ENCODE results near the gene CUX1.
"Not testable (repeated sequence)": the region's sequence is repeated elsewhere in the genome, so short reads cannot be mapped to it uniquely, and the experiment has no call there.

The CUX1 gene

DNA sequence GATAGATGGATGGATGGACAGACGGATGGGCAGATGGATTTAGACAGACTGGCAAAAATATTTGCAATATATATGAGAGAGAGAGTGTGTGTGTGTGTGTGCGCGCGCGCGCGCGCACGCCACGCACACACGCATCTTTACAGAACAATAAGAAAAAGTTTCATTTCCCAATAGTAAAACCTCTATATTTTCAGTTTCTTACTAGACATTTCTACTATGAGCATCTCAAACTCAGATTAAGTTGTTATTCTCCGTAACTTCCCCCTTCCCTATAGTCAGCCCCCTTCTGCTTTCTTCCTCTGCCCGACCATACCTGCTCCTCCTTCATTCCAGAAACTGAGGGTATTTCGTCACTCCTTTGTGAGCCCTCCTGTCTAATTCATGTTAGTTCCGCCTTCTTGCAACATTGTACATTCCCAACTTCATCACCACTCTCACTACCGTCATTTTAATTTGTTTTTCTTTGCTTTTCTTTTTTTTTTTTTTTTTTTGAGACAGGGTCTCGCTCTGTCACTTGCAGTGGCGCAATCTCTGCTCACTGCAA lies 314.9 kb downstream of the CUX1 start:
- no peak for DNase-seq (ENCODE audit: low read depth, low spot score)

DNA sequence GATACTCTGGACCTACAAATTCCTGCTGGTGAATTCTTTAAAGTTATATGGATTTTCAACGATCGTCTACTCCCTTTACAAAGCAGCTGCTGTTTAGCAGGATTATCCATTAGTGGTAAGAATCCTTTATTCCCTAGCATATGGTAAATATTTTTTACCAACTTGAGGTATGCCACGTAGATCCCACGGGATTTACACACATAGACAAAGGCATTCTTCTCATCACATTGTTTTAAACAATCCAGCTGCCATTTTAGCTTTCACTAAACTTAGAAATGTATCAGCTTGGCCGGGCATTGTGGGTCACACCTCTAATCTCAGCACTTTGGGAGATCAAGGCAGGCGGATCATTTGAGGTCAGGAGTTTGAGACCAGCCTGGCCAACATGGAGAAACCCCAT lies 321.2 kb downstream of the CUX1 start:
- DNase-seq (ENCODE audit: low read depth, low spot score) = no peak

DNA sequence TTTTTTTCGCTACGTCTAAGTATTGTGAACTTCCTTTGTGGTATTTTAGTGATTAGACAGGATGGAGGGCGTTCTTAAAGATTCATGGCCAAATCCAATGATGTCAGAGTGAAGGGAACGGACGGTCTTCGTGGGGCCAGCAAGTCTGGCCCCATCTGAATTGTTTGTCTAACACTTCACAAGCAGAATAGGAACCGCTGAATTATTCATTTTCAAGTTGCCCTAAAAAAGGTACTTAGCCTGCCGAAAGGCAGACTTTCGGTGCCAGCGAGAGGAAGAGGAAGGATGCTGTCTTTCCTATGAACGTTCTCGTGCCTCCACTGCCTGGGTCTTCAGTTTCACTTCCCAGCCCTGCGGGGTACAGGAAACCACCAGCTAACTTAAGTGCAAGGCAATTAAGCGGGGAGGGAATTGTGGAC lies 323.5 kb downstream of the CUX1 start:
- no peak for DNase-seq (ENCODE audit: low read depth, low spot score)

GRCh38 chr7:102142433-102142832 lies 325.0 kb downstream of the CUX1 start:
- DNase-seq (ENCODE audit: low read depth, low spot score) = not testable (repeated sequence)

DNA sequence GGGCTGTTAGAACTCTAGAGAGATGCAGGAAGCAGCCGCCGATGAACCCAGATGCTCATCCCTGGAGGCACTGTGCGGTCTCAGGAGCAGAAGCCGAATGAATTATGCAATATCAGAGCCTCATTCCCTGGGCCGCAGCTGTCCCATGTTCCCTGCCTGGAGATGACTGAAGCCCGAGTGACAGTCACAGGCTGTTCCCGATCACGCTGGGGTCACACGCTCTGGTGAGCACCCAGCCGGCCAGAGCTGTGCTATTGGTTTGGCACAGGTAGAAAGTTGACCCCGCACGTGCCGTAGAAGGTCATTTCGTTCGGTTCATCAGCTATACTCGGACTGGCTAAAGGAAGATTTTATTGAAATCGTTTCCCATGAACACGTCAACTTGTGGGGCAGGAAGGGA lies 328.7 kb downstream of the CUX1 start:
- DNase-seq (ENCODE audit: low read depth, low spot score) = no peak

- DNase-seq (ENCODE audit: low read depth, low spot score) = no peak
Observed at GRCh38 chr7:102147008-102147407, 329.6 kb downstream of the CUX1 start.

DNA sequence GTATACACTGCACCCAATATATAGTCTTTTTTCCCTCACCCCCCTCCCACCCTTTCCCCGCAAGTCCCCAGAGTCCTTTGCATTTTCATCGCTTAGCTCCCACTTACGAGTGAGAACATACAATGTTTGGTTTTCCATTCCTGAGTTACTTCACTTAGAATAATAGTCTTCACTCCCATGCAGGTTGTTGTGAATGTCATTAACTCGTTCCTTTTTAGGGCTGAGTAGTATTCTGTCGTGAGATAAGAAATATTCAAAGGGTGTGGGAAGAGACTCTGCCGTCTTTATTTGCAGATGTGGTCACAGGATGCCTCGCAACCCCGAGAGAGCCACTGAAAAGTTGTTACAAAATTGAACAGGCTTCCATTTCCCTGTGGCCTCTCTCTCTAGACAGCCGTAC lies 331.4 kb downstream of the CUX1 start:
- DNase-seq (ENCODE audit: low read depth, low spot score) = no peak

DNA sequence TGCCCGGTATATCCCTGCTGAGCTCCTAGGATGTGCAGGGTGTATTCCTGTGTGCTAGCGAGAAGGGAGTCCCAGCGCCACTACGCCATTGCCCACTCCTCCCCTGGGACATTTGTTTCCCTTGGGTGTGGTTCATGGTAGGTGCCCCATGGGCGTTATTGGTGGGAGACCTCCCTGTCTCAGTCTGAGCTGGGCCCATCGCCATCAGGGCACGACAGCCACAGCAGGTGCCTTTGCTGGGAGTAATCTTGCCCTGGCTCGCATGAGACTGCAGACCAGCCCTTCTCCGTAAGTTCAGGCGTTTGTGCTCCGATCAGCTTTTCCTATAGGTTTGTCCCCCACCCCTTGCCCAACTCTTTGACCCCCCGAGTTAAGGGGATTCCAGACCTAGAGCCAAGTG lies 332.0 kb downstream of the CUX1 start:
- DNase-seq (ENCODE audit: low read depth, low spot score) = no peak

DNA sequence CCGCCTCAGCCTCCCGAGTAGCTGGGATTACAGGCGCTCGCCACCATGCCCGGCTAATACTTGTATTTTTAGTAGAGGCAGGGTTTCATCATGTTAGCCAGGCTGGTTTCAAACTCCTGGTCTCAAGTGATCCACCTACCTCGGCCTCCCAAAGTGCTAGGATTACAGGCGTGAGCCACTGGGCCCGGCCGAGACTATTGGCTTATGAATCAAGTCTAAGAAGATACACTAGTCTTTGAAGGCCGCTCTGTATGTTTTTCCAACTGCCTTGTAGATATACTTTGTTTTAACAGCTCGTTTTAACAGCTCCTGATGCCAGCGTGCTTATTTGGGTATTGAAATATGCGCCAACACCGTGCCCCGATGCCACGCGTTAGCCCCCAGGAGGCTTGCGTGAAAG lies 332.8 kb downstream of the CUX1 start:
- no peak for DNase-seq (ENCODE audit: low read depth, low spot score)

- DNase-seq (ENCODE audit: low read depth, low spot score) = no peak
Observed at GRCh38 chr7:102152672-102153598, 335.5 kb downstream of the CUX1 start.

GRCh38 chr7:102153599-102153946 lies 336.1 kb downstream of the CUX1 start:
- no peak for DNase-seq (ENCODE audit: low read depth, low spot score)

DNA sequence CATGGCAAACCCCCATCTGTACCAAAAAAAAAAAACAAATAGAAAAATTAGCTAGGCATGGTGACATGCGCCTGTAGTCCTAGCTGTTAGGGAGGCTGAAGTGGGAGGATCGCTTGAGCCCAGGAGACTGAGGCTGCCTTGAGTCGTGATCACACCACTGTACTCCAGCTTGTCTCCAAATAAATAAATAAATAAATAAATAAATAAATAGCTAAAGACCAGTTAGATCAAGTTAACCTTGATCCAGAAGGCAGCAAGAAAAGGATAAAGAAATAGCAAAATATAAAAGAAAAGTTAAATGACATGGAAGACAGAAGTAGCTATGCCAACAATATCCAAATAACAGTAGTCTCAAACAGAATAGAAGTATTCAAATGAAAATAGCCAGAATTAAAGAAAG lies 337.0 kb downstream of the CUX1 start:
- DNase-seq (ENCODE audit: low read depth, low spot score) = no peak

DNA sequence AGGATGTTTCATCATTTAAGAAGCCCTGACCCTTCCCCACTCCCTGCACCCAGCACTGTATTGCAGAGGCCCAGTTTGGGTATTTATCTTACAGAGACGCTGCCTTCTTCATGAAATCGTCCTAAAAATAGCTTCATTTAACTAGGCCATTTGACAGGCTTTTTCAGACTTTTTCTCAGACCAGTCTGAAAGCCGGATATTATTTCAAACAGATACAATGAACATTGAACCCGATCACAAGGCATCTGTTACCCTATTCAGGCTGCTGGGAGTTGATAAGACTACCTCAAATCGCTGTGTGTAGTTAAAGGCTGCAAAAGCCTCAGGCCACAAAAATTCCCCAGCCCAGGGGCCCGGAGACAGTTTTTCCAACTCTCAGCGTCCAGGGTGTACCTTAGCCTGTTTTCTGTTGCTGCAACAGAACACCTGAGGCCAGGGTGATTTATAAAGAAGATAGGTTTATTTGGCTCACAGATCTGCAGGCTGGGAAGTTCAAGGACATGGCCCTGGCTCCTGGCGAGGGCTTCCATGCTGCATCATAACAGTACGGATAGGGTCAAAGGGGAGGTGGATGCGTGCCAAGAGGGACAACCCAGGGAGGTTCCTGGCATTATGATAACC lies 338.5 kb downstream of the CUX1 start:
- DNase-seq (ENCODE audit: low read depth, low spot score) = no peak

DNA sequence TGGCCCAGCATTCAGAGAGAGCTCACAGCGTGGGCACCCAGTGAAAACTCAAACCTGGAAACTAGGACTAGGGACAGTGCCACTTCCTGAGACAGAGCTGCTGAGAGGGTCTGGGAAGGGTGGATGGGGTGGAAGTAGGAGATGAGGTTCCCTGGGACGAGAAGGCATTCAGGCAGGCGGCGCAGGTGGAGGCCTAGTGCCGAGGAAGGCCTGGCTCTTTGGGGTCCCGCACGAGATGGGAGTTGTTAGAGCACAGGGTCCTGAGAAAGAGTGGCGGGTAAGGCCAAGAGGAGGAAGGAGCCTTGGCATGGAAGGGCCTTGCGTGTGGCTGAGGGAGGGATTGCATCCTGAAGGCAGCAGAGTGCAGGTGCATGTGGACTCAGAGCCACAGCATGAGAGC lies 339.4 kb downstream of the CUX1 start:
- no peak for DNase-seq (ENCODE audit: low read depth, low spot score)

- DNase-seq (ENCODE audit: low read depth, low spot score) = no peak
Observed at GRCh38 chr7:102165136-102165535, 347.7 kb downstream of the CUX1 start.

DNA sequence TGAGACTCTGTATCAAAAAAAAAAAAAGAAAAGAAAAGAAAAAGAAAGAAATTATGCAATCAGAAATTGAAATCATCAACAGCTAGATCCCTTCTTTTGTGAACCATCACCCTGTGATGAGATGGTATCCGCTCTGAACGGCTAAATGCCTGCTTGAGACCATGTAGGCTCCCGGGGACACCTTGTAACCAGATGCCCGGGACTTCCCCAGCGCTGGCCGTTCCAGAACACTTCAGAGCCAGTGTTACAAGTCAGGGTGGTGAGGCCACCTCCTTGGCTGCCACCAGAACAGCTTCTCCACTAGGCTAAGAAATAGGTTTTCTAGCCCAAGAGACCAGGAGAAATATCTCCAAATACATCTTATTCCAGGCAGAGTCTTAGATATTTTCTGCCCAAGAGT lies 349.8 kb downstream of the CUX1 start:
- no peak for DNase-seq (ENCODE audit: low read depth, low spot score)

DNA sequence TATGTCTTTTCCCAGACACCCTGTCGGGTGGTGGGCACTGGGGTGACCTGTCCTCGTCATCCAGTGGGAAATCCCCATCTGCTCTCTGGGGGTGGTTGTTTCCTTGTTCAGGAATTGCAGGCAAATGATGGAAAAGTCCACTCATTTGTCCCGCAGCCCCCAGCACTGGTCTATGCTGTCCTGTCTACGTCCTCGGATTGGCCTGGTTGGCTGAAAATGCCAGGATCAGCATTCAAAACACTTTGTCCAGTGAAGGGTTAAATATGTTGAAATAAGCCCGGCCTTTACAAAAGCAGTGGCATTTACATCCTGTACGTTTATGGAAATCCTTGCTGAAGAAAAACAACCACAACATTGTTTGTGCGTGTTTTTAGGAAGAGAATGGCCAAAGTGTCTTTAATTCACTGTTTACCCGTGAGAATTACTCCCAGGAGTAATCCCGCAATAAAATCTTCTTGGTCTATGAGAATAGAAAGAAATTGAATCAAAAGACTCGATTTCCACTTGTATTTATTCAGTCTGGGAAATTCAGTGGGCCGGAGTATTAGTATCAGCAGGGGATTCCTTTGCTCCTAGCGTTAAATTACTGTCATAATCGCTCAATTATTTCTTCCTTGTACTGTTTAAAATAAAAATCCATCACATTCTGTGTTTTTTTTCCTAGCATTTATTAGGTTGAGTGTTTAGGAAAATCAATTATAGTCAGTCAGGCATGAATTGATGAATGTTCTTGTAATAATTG lies 352.4 kb downstream of the CUX1 start:
- no peak for DNase-seq (ENCODE audit: low read depth, low spot score)

DNA sequence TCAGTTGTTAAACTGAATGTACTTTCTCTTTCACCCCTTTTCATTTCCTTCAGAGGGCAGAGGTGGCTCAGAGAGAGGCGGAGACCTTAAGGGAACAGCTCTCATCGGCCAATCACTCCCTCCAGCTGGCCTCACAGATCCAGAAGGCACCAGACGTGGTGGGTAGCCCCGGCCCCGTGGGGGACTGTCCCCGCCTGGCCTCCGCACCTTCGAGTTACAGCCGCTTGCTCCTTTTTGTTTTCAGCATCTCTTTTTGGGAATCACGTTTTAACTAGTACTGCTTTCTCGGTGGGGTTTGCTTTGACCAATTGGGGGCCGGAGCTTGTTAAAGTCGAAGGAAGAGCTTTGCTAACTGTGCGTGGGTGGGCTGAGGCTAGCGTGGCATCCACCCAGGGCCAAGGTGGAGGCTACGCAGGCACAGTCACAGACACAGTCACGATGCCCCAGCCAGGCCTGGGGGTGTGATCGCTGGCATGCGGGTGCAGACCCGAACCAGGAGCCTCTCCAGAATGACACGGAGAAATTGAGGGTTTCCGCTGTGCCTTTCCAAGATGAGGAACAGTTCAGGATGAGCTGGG lies 353.1 kb downstream of the CUX1 start:
- DNase-seq (ENCODE audit: low read depth, low spot score) = no peak

DNA sequence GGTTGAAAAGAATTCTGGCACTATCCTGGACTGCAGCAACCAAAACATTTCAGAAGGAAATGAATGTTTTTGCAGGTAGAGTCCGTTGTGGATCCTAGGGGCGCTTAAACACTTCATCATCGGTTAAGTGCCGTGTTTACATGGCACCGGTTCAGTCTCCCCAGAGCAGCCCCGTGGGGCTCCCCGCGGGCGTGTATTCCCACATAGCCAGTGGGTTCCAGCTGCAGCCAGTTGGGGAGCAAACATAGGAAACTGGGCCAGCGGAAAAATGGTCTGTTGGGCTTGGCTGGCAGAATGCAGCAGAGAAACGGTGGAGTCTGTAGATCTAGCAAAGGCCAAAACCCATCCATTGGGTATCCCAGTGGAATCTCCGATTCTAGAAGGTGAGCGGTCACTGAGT lies 356.2 kb downstream of the CUX1 start:
- no peak for DNase-seq (ENCODE audit: low read depth, low spot score)

DNA sequence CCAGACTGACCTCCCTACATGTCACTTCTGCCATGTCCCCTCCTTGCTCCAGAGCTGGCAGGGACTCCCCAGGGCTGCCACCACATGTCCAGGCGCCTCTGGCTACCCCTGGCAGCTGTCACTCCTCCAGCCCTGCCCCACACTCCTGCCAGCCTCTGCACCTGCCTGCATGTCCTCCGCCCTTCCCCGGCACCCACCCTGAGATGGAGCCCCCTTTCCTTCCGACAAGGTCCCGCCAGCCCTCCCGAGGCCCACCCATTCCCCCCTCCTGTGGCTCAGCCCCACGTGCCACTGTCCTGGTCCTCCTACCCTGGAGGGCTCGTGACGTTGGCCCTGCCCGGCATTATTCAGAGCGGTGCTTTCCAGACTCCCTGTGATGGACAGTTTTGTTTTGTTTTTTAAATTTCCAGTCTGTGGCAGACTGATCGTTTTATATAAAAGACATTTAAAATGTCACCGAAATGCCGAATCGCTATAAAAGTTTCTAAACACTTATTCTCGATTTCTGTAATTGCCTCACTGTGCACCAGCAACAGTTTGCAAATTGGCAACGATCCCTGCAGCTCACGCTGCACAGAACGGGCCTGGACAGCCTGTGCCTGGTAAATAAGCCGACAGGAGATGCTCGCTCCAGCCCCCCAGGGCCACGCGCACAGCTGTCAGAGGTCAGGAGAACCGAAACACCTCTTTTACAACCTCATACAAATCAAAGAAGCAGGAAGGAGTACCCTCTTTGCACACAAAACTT lies 358.2 kb downstream of the CUX1 start:
- DNase-seq (ENCODE audit: low read depth, low spot score) = no peak

GRCh38 chr7:102178410-102178809 lies 361.0 kb downstream of the CUX1 start:
- DNase-seq (ENCODE audit: low read depth, low spot score) = no peak

All from activated CD4-positive, CD25-positive, alpha-beta regulatory T cell treated with anti-CD3 and anti-CD28 coated beads, Interleukin-2, amount 50 U/mL, for 16 hours (primary cell).